ENCODE data around the gene PDGFD.

- TF ChIP-seq CTCF (IDR thresholded peaks at IDR 0.05): no peak
- TF ChIP-seq POLR2A (IDR thresholded peaks at IDR 0.05): no peak
These were observed 288.0 kb downstream of the PDGFD start for GRCh38 chr11:103875855-103876510.

Measured in thyroid gland (tissue), 4 donors.